WERI-Rb-1 (cell line): ENCODE results near the gene PRKACA.

Source experiments
- DNase-seq: peaks from one replicate; pipeline ENCODE4 v3.0.0-alpha.2; 2020
- H3K27ac ChIP-seq: fragments of 250-450 bp; sonication (Bioruptor Pico); 2 replicates; pipeline ENCODE4 v1.5.1; 2020; ENCODE audit warnings: mild to moderate bottlenecking, moderate library complexity
- H3K27me3 ChIP-seq: fragments of 250-450 bp; sonication (Bioruptor Pico); 2 replicates; pipeline ENCODE4 v1.5.1; 2021; ENCODE audit warnings: mild to moderate bottlenecking, low read depth, moderate library complexity; ENCODE audit not compliant: insufficient read depth, severe bottlenecking
- H3K36me3 ChIP-seq: fragments of 250-450 bp; sonication (Bioruptor Pico); 2 replicates; pipeline ENCODE4 v1.5.1; 2020; ENCODE audit warnings: mild to moderate bottlenecking, moderate library complexity
- H3K4me3 ChIP-seq: 2 replicates; pipeline ENCODE4 v1.5.1; 2011; ENCODE audit warnings: low read depth, mild to moderate bottlenecking, control low read depth, low read length
- H3K9me3 ChIP-seq: fragments of 250-450 bp; sonication (Bioruptor Pico); 2 replicates; pipeline ENCODE4 v1.5.1; 2021; ENCODE audit warnings: mild to moderate bottlenecking, moderate library complexity; ENCODE audit not compliant: severe bottlenecking
- CTCF ChIP-seq: IDR thresholded peaks from 2 replicates; pipeline ENCODE4 v1.5.1; 2011; ENCODE audit warnings: low read depth, mild to moderate bottlenecking, control low read depth, inconsistent platforms, low read length

The PRKACA gene

GRCh38 chr19:14145381-14145780 is 27.8 kb upstream of the PRKACA start:
- TF ChIP-seq CTCF, result no peak
- no peak overlapping the region for H3K4me3 ChIP-seq
- no peak for DNase-seq
- no peaks in the 10 kb centered on the region for H3K9me3 ChIP-seq
- H3K36me3 ChIP-seq, result peaks cover under 1% of the 10 kb centered on the region; the same call in 1 of the 2 replicates
- no peak overlapping the region for H3K27ac ChIP-seq
- no peaks in the 10 kb centered on the region for H3K27me3 ChIP-seq

GRCh38 chr19:14142262-14143190 is 25.0 kb upstream of the PRKACA start:
- Histone ChIP-seq H3K4me3 (no peak overlapping the region), H3K36me3 (no peaks in the 10 kb centered on the region), H3K27me3 (no peaks in the 10 kb centered on the region), H3K27ac (no peak overlapping the region), H3K9me3 (no peaks in the 10 kb centered on the region)
- no peak for TF ChIP-seq CTCF
- no peak for DNase-seq

- Histone ChIP-seq H3K4me3 (no peak overlapping the region), H3K27me3 (no peaks in the 10 kb centered on the region), H3K27ac (no peak overlapping the region), H3K9me3 (no peaks in the 10 kb centered on the region), H3K36me3 (no peaks in the 10 kb centered on the region)
- TF ChIP-seq CTCF, result no peak
- no peak for DNase-seq
These were observed 23.5 kb upstream of the PRKACA start for GRCh38 chr19:14141041-14141440.

GRCh38 chr19:14139944-14140343 is 22.4 kb upstream of the PRKACA start:
- DNase-seq, result peak; percentile 92
- no peak for TF ChIP-seq CTCF
- no peak overlapping the region for H3K27ac ChIP-seq
- H3K27me3 ChIP-seq, result no peaks in the 10 kb centered on the region
- no peaks in the 10 kb centered on the region for H3K36me3 ChIP-seq
- no peak overlapping the region for H3K4me3 ChIP-seq
- no peaks in the 10 kb centered on the region for H3K9me3 ChIP-seq

GRCh38 chr19:14138576-14139265 is 21.2 kb upstream of the PRKACA start:
- no peak for TF ChIP-seq CTCF
- H3K9me3 ChIP-seq, result no peaks in the 10 kb centered on the region
- H3K4me3 ChIP-seq, result no peak overlapping the region
- no peaks in the 10 kb centered on the region for H3K27me3 ChIP-seq
- no peak for DNase-seq
- peaks cover 9% of the 10 kb centered on the region for H3K36me3 ChIP-seq
- H3K27ac ChIP-seq, result no peak overlapping the region
